Body of pancreas (tissue), 4 donors: ENCODE measurements around the gene ADORA1.

Experiments used
- CTCF ChIP-seq, 7 experiments: fragments of 450-650 bp in 4 of 7; fragments of 200-600 bp in 3 of 7; sonication (generic) in 3 of 7; IDR thresholded peaks; one replicate each; pipeline ENCODE4 v1.5.1; 2016 to 2019; ENCODE audit warnings: antibody characterized with exemption in 7 of 7
- POLR2A ChIP-seq, 3 donors: fragments of 450-650 bp; IDR thresholded peaks; one replicate each; pipeline ENCODE4 v1.6.1; 2016; ENCODE audit warnings: antibody characterized with exemption in 3 of 3, mild to moderate bottlenecking in 2 of 3

DNA sequence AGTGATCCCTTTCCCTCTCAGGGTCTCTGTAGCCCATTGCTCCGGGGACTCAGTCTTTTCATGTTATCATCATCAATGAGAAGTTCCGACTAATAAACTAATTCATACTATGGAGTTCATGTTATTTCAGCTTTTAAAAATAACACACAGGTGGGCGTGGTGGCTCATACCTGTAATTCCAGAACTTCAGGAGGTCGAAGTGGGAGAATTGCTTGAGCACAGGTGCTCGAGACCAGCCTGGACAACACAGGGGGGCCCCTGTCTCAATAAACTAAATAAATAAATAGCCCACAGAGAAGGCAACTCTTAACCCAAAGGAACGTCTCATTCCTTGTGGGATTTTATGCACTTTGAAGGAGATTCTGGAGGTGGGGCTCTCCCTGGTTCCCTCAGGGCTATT, 33.6 kb downstream of the ADORA1 start:
- TF ChIP-seq CTCF (IDR thresholded peaks at IDR 0.05), result no peak
- no peak for TF ChIP-seq POLR2A (IDR thresholded peaks at IDR 0.05)
